Measurements from ENCODE around the gene LBX1. TPM values are rescaled to one million over a fixed set of nuclear protein-coding genes. Genes with fewer than 3 reads are reported as not detected.
A peak's percentile ranks its signal among the peaks of the same experiment; 100 is the strongest.

LBX1 gene
- total RNA-seq, 4 donors from 2014 or later, result not detected

- intact Hi-C loops (cut with DNase I; ENCODE audit: low total_unique reads), result no loop called here
- H3K4me3 ChIP-seq, result peak overlapping the region in 1 of 2 donors; percentile 23
- no peak for DNase-seq
- no peaks in the 10 kb centered on the region for H3K9me3 ChIP-seq
- H3K36me3 ChIP-seq, result no peaks in the 10 kb centered on the region
- no peak overlapping the region for H3K27ac ChIP-seq
- peaks cover 42 to 83% of the 10 kb centered on the region in 2 donors for H3K27me3 ChIP-seq
- no peak for TF ChIP-seq POLR2A (IDR thresholded peaks at IDR 0.05)
- TF ChIP-seq CTCF (IDR thresholded peaks at IDR 0.05), result no peak
- peaks cover 0 to 32% of the 10 kb centered on the region in 2 donors for H3K4me1 ChIP-seq
Measured at GRCh38 chr10:101226491-101227428, 2.5 kb downstream of the LBX1 start.

- H3K4me1 ChIP-seq, result peaks cover 0 to 32% of the 10 kb centered on the region in 2 donors
- no peak overlapping the region for H3K27ac ChIP-seq
Measured at GRCh38 chr10:101225846-101226421, 3.3 kb downstream of the LBX1 start.

GRCh38 chr10:101224910-101225823 lies 4.1 kb downstream of the LBX1 start:
- H3K4me3 ChIP-seq, result no peak overlapping the region
- intact Hi-C loops (cut with DNase I; ENCODE audit: low total_unique reads), result no loop called here
- no peaks in the 10 kb centered on the region for H3K9me3 ChIP-seq
- H3K27me3 ChIP-seq, result peaks cover 42 to 68% of the 10 kb centered on the region in 2 donors
- H3K27ac ChIP-seq, result no peak overlapping the region
- TF ChIP-seq CTCF (IDR thresholded peaks at IDR 0.05), result no peak
- H3K36me3 ChIP-seq, result no peaks in the 10 kb centered on the region
- no peak for DNase-seq
- peaks cover 0 to 31% of the 10 kb centered on the region in 2 donors for H3K4me1 ChIP-seq

More at GRCh38 chr10:101225846-101226421, 3.3 kb downstream of the LBX1 start:
- no peaks in the 10 kb centered on the region for H3K36me3 ChIP-seq
- H3K27me3 ChIP-seq, result peaks cover 42 to 75% of the 10 kb centered on the region in 2 donors
- no peak for TF ChIP-seq POLR2A (IDR thresholded peaks at IDR 0.05)
- no peak for TF ChIP-seq CTCF (IDR thresholded peaks at IDR 0.05)
- DNase-seq, result no peak
- H3K4me3 ChIP-seq, result no peak overlapping the region
- no peaks in the 10 kb centered on the region for H3K9me3 ChIP-seq
- intact Hi-C loops (cut with DNase I; ENCODE audit: low total_unique reads), result no loop called here

GRCh38 chr10:101224060-101224909 lies 5.0 kb downstream of the LBX1 start:
- Histone ChIP-seq H3K27ac (no peak overlapping the region), H3K4me3 (no peak overlapping the region), H3K9me3 (no peaks in the 10 kb centered on the region), H3K4me1 (peaks cover 0 to 22% of the 10 kb centered on the region in 2 donors), H3K36me3 (no peaks in the 10 kb centered on the region), H3K27me3 (peaks cover 42 to 70% of the 10 kb centered on the region in 2 donors)
- no peak for TF ChIP-seq CTCF (IDR thresholded peaks at IDR 0.05)
- TF ChIP-seq POLR2A (IDR thresholded peaks at IDR 0.05), result no peak
- DNase-seq, result no peak
- intact Hi-C loops (cut with DNase I; ENCODE audit: low total_unique reads), result no loop called here

All from uterus (tissue), 4 donors.